GM19467 (cell line): ENCODE measurements around the gene ADCY5.

Source experiments
- ATAC-seq: cut with Tn5 transposase; IDR thresholded peaks from one replicate; pipeline ENCODE4 v1.9.1; 2021; ENCODE audit warnings: mild to moderate bottlenecking, moderate library complexity; ENCODE audit not compliant: unreplicated experiment

ADCY5 gene

GRCh38 chr3:123459862-123460261 lies 11.0 kb upstream of the ADCY5 start:
- ATAC-seq, result no peak

GRCh38 chr3:123458255-123458654 lies 9.4 kb upstream of the ADCY5 start:
- ATAC-seq, result no peak

DNA sequence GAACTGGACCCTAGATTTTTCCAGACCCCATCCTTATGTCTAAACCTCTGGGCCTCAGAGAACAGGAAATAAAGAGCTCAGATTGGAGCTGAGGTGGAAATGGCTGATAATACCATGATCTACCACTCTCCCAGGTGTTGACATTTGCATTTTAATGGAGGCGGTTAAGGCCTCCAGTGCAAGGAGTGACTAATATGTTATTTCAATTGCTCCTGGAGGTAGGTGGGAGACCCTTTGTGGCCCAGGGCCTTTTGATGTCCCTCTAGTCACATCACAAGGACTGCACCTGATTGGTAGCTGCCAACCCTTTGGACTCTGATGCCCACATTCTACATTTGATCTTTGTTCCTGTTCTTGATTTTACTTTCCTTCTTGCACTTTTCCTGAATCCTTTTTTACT lies 9.0 kb upstream of the ADCY5 start:
- ATAC-seq, result no peak

- ATAC-seq, result no peak
Observed at GRCh38 chr3:123453675-123454074, 4.8 kb upstream of the ADCY5 start.

- no peak for ATAC-seq
Observed at GRCh38 chr3:123451186-123451585, 2.3 kb upstream of the ADCY5 start.

GRCh38 chr3:123449997-123450604 lies 1.2 kb upstream of the ADCY5 start:
- no peak for ATAC-seq

DNA sequence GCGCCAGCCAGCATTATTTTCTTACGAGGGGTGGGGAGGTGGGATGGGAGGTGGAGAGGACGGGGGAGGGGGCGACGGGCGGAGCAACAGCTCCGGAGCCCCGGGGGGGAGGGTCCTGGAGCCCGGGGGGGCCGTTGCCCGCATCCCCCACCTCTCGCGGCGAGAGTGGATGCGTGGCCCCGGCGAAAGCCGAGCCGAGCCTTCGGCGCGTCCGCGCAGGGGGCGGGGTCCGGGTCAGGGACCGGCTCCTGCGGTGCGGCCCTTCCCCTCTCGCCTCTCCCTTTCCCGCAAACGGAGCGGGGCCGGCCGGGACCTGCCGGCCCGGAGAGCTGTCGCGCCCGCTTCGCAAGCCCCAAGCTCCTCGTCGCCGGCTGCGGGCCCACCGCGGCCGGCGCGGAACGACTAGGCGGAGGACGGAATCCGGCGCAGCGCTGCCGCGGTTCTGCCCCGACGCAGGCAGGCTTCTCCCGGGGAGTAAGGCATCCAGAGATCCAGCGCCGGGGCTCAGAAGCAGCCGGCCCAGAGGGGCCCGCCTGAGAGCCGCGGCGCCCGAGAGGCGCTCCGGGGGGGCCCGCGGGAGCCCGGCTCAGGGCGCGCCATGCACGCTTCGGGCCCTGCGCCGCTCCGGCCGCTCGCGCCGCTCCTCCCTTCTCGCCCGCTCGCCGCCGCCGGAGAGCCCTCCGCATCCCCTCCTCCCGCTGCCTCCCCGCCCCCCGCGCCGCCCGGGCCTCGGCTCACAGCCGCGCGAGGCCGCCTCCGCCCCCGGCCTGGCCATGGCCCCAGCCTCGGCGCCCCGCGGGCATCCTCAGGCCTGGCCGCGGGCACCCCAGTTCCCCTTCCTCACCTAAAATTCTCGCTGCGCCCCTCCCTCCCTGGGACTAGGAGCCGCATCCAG lies 459 bp upstream of the ADCY5 start:
- ATAC-seq, result no peak

GRCh38 chr3:123447749-123448517 lies 957 bp downstream of the ADCY5 start:
- no peak for ATAC-seq

DNA sequence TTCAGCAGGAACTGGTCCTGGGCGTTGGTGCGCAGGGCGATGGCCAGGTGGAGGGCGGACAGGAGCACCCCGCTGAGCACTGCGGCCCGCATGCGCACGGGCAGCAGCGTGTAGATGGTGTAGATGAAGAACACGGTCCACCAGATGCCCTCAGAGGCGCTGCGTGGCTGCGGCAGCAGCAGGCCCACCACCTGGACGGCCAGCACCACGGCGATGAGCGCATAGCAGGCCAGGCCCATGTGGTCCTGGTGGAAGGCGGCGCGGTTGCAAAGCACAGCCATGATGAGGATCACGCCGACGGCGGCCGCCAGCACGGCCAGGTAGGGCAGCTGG lies 1.5 kb downstream of the ADCY5 start:
- ATAC-seq, result no peak

- no peak for ATAC-seq
Observed at GRCh38 chr3:123446610-123447109, 2.2 kb downstream of the ADCY5 start.

- no peak for ATAC-seq
Observed at GRCh38 chr3:123446210-123446609, 2.7 kb downstream of the ADCY5 start.

GRCh38 chr3:123445702-123446101 lies 3.2 kb downstream of the ADCY5 start:
- ATAC-seq, result no peak

DNA sequence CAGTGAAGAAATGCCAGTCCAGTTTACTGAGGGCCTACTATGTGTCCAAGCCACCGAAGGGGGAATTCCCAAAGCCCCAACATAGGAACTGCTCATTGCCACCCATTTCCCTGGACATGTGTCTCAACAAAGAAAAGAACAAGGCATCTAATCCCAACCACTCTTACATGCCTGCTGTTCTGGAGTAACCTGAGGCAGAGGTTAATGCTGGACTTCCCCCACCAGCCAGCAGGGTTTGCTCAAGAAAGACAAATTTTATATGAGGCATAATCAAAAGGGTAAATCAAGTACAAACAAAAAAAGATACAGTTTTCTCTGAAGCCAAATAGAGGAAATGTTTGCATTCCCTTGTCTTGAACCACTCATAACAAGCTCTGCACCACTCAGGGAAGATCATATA lies 4.1 kb downstream of the ADCY5 start:
- ATAC-seq, result no peak

DNA sequence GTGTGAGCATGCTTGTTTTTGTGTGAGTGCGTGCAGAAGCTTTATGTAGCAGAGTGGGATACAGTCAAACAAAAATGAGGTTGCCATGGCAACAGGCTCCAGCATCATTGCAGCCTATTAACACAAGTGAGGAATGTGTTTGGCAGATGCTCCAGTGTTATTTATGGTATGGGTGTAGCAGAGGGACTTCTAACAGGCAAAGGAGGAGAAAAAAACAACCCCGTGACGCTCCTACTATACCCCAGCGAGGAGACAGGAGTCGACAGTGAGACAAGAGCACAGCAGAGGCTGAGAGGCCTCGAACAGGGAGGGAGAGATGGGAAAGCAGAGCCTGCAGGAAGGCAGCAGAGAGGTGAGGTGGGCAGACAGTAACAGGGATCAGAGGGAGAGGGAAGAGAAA lies 4.9 kb downstream of the ADCY5 start:
- no peak for ATAC-seq

DNA sequence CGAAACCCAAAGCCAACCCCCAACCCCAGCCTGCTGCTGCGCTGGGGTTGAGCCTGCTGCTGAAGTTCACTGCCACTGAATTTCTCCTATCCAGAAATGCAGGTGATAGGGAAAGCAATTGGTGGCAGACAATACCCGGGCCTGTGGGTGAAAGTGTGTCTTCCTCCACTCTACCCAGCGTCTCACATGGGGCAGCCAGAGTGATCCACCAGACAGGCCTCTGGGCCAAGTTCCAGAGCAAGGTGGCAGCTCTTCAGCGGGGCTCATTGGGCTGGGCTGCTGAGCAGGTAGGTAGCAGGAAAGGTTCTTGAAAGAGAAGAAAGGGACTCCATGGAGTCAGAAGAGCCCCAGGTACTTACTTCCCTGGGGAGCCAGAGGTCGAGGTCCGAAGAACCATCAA lies 6.0 kb downstream of the ADCY5 start:
- ATAC-seq, result no peak

- no peak for ATAC-seq
Observed at GRCh38 chr3:123442125-123442524, 6.8 kb downstream of the ADCY5 start.

DNA sequence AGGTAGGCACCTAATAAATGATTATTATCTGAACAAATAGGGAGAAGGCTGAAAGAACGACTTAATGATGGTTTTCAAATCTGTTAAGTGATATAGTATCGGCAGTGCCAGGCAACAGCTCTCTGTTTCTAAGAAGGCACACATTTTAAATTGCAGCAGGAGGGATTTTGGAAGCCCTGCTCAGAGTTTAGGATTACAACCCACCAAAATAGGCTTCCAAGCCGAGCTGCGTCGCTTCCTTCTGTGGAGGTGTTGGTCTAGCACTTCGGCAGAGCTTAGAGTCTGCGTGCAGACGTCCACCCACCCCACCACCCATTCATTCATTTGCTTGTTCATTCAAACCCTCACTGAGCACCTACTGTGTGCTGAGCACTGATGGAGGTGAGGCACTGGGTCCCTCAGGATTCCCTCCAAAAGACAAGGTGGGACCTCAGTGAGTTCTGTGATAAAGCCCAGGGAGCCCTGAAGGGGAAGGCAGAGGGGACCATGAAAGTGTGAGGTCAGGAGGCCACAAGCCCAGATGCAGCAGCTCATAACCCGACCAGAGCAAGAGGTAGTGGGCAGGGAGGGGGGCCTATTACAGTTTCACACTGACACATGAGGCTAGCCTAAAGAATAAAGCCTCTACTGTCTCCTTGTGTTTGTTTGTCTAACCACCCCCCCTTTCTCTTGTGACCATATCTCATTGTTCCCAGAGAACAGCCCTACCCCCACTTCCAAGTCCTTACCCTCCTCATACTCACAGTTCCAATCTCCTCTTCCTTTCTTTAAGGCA lies 8.9 kb downstream of the ADCY5 start:
- no peak for ATAC-seq

DNA sequence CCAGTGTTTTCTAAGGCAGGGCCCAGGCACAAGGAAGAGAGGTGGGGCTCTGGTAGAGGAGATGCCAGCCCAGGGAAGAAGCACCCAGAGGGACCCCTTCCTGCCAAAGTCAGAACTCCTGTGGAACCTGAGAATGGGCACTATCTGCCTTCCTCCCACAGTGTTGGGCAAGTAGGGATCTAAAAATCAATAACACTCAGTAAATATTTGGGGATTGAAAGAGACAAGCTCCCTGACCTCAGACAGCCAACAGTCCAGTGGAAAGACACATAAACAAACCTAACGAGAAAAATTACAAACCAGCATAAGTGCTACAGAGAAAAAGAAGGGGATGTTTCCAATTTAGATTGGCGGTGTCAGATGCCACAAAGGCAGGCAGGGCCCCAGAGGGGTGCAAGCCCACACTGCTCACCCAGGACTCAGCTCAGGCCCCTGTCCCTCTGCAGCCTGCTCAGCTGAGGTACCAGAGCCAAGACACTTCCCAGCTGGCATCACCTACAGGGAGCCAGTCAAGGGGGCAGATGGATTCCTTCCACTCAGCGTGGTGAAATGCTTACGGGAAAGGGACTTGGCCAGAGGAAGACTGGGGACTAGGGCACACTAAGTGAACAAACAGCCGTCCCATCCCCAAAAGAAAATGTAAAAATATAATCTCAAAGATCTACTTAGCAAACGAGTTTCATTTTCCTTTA lies 15.9 kb downstream of the ADCY5 start:
- no peak for ATAC-seq

- no peak for ATAC-seq
Observed at GRCh38 chr3:123431658-123432324, 17.1 kb downstream of the ADCY5 start.
